NOMO-1 treated with DMSO at 0.1 percent for 48 hours (cell line): ENCODE measurements around the gene SLC7A6.

Source experiments
- DNase-seq: peaks from one replicate; lab custom pipeline; 2025; ENCODE audit not compliant: unreplicated experiment; lab: John Stamatoyannopoulos, UW

SLC7A6 gene

DNA sequence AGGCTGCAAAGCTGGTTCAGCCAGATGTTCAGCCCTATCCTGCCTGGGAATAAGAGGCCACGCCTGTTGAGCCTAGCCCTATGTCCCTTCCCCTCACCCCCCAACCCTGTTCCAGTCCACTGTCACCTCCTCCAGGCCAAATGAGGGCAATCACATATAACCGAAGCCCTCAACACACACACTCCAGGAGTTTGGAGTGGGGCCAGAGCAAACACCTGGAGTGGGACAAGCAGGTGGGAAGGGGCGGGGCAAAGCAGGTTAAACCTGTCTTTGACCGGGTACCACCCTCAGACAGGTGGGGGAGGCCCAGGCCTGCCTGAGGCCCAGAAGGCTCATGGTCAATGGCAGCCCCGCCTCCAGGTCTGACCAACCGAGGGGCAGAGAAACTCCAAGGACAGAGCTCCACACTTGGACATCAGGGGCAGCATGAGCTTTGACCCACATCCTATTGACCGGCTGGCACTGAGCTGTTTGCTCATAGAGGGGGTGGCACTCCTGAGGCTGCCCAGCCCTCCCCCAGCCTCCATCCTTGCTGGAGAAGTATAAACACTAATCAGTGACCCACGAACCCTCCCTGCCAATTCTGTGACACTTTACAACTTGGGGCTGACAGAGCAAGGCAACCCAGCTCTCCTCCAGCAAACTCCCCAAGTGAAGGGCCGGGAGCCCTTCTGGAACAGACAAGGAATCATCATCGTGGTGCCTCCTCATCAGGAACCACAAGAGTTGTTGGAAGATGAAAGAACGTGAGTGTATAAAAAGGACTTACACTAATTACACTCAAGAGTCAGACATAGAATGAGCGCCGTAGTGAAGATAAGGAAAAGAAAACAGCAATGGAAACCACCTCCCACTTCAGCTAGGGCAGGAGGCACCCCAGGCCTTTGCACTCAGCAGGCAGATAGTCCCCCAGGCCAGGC, 29.9 kb upstream of the SLC7A6 start:
- no peak for DNase-seq

DNA sequence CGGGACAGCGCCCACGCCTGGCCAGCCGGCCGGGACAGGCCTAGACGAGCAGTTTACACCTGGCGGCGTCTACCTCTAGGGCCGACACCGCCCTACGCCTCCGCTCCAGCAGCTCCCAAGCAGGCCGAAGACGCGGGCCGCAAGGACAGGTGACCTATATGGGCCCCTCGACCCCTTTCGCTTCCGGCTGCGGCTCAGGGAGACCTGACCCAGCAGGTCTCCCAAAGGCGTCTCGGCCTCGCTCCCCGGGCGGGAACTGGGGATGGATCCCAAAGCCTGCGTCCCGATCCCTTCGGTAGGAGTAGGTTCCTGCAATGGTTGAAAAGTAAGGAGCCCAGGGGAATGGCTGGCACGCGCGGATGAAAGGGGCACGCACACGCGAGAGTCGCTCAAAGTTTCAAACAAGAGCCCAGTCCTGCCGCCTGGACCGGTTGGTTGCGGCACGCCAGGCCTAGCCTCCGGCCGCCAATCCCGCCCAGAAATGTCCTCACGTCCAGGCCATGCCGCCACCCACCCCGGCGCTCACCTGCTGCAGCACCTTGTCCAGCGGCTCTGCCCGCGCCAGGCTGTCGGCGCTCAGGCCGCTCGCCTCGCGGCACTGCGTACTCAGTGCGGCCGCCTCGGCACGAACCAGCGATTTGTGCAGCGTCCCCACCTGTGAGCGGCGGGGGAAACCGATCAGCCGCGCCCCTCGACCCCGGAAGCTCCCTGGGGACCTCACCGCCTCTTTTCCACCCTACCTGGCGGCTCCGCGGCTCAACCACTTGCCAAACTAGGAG, 29.0 kb upstream of the SLC7A6 start:
- DNase-seq = no peak

DNA sequence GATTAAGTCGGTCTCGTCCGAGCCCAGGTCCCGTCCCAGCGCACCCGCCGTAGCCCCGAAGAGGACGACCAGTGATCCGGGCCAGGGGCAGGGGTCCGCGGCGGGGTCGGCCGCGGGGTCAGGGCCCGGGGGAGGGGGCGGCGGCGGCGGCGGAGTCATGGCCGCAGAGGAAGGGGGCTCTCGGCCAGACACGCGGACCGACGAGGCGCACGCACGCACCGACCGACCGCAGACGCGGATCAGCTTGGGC, 28.5 kb upstream of the SLC7A6 start, which contains the start of gene ESRP2:
Gene ESRP2, minus strand, starts transcription at position 241 of the 250 bp plus-strand sequence. Its CDS starts 82 bp downstream, at position 159.
- no peak for DNase-seq

DNA sequence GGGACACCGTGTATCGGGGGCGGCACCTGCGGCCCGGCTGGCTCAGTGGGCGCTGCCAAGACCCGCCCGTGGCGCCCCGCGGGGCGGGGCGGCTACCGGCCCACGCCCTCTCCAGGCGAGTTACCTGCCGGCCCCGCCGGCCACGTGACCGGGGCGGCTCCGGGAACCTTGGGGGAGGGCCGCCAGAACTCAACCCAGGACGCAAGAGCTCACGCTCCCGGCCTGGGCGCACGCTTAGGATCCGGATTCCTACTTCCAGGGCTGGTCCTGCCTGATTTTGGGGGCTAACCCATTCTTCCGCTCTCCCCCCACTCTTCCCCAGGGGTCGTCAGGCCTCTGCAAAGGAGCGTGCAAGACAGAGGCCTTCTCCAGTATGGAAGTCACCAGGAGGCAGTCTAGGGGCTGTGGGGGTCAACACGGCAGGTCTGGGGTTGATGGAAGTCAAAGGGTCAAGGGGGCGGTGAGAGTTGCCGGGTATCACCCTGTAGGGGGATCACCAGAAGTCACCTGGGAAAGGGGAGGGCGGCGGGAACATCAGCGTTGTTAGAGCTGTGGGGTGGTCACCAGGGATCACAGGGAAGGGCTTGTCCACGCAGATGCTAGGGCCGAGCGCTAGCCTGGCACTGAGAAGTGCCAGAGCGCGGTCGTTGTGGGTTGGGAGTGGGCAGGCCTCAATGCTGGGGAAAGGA, 28.0 kb upstream of the SLC7A6 start:
- DNase-seq = no peak

DNA sequence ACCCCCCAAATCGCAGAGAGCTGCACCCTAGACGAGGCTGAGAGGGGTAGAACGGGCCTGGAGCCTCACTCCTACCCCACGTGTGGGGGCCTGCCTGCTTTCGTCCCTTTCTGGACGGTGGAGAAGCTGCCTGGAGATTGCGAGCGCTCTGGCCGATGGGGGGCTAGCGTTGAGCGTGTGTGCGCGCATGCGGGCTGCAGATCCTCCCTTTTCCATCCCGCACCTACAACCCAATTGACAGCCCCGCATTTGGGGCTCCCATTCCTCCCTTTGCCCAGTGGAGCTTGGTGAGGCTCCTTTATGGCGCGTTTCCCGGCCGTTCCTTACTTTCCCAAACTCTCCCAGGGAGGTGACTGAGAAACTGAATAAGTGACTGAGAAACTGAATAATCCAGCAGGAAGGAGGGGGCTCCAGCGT, 27.5 kb upstream of the SLC7A6 start:
- no peak for DNase-seq

DNA sequence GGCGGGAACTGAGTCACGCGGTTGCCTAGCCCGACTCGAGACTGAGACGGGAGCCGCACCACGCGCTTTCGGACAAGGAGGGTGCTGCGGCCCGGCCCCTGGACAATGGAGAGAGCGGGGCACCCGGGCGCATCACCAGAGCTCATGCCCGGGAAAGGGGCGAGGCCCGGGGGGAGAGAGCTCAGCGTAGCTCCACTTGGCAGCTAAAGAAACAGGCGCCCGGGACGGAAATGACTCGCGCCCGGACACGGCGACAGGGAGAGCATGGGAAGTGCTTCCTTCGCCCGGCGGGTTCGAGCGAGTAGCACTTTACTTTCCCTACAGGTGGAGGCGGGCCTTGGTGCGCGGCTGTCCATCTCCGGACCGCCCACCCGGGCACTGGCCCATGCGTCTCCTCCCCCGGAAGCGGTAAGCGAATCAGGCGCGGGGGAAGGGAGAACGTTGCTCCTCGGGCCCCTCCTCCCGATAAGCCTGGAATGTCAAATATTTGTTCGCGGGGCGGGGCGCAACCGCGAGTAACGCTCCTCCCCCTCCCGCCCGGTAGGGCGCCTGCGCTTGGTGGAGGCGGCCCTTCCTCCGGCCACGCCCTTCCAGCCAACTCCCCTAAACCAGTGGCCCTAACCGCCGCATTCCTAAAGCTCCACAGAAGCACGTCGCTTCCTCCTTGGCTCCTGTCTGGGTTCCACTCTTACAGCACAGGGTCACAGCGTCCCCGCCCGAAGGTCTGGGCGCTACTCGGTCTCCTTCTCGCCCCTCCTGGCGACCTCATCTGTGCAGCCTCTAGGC, 26.9 kb upstream of the SLC7A6 start:
- peak; percentile 98 for DNase-seq

DNA sequence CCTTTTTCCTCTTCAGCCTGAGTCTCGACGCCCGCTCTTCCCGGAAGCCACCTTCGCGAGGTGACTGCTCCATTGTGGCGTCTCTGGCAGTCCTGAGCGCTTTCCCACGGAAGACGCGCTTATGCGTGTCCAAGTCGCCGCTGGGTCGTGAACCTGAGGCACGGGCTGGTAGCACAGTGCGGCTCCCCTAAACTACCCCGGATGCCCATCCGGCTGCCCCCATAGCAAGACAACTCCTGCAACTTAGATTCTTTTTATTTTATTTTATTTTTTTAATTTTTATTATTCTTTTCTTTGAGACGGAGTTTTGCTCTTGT, 26.3 kb upstream of the SLC7A6 start:
- DNase-seq = no peak

DNA sequence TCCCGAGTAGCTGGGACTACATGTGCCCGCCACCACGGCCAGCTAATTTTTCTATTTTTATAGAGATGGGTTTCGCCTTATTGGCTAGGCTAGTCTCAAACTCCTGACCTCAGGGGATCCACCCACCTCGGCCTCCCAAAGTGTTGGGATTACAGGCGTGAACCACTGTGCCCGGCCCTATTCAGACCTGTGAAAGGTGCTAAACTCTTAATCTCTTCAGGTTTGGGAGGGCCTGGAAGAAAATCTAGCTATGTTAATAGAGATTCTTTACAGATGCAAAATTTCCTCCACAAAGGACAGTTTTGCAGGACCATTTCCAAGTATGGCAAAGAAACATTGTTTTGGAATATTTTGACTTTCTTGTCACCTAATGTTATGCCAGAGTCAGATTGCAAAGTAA, 22.2 kb upstream of the SLC7A6 start:
- DNase-seq = no peak

DNA sequence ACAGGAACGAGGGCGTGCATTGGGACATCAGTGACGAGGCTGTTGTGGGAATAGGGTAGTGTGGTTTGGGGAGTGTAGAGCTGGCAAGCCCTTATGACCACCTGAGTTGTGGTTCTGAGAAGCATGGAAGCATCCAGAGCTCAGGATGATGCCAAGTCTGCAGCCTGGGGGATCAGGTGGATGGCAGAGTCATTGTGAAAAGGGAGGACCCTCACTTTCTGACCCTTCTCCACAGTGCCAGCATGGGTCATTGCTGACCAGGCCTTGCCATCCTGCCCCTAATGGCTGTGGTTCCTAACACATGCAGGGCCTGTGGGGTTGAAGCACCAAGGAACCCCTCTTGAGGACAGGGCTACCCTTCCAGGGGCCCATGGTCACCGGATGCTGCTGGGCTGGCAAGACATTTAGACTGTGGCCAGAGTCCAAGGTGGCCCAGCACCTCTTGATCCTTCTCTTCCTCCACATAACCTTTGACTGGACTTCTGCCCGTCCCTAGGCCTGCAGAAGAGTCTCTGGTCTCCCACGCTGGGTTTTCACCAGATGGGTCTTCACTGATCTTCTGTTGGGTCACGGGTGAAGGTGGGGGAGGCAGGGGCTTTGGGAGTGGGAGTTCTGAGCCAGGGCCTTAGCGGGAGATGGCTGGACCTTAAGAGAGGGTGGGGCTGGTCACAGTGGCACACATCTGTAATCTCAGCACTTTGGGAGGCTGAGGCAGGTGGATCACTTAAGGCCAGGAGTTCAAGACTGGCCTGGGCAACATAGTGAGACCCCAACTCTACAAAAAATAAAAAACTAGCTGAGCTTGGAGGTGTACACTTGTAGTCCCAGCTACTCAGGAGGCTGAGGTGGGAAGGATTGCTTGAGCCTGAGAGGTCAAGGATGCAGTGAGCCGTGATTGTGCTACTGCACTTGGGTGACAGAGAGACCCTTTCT, 21.1 kb upstream of the SLC7A6 start:
- no peak for DNase-seq

DNA sequence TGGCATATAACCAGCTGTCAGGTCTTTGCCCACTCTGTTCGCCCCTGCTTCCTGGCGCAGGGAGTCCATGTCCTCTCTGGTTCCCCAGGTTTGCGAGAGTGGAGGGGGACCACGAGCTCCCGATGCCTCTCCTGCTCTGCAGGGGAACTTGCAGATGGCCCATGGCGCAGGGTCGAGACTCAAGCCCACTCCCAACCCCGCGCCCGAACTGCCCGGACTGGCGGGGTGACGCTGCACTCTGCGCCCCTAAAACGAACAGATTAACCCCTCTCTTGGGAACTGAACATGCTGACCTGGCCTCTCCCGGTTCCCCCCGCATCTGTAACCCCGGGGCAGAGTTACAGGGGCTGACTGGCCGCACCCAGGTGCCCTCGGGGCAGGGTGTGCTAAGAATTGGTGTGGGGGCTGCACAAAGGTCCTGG, 19.8 kb upstream of the SLC7A6 start:
- no peak for DNase-seq

DNA sequence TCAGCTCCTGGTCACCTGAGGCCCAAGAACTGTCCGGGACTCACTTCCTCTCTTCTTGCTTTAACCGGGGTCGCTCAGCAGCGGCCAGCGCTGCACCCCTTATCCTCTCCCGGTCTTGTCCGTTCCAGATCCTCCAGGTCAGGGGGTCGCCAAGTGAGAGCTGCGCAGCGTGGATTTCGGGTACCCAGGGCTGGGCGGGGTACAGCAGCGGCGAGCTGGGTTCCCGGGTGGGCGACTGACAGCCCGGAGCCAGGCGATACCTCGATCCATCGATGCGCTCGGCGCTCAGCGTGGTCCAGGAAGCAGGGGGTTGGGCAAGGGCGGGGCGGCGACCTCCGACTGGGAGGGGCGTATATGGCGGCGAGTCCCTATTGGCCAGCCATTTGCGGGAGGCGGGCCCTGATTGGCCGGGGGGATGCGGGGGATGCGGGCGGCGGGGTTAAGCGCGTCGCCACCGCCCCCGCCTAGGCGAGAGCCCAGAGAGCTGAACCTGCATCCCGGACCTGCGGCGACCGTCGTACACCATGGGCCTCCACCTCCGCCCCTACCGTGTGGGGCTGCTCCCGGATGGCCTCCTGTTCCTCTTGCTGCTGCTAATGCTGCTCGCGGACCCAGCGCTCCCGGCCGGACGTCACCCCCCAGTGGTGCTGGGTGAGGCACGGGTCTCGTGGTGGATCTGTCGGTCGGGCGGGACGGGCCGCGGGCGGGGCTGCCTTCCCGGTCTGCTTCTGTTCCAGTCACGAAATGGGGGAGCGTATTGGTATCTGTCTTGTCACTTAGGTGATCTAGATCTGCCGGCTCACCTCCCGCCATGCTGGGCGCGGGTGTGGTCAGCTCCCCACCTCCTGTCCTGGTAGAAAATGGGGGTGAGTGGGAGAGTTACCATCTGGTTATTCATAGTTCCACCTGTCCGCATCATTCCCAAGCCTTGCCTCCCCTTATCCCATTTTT, 19.1 kb upstream of the SLC7A6 start, which contains the start of gene PLA2G15:
Gene PLA2G15, plus strand, starts transcription at position 471 of the 951 bp plus-strand sequence. Its CDS starts 54 bp downstream, at position 525.
- DNase-seq = peak; percentile 82

DNA sequence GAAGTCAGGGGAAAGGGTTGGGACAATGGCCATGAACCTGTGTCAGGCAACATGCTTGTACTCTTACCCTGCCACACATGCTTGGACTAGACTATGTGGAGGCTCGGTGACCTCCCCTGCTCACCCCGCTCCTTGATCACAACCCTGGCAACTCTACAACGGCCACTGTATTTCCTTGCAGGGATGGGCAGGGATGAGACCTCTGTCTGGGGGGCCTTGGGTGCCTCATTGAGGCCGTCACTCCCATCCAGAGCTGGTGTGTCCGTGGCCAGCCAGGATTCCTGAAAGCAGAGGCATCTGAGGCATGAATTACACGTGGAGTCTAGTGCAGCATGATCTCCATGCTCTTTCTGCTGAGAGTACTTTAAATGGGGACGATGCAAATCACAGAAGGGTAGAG, 18.2 kb upstream of the SLC7A6 start:
- DNase-seq = no peak

DNA sequence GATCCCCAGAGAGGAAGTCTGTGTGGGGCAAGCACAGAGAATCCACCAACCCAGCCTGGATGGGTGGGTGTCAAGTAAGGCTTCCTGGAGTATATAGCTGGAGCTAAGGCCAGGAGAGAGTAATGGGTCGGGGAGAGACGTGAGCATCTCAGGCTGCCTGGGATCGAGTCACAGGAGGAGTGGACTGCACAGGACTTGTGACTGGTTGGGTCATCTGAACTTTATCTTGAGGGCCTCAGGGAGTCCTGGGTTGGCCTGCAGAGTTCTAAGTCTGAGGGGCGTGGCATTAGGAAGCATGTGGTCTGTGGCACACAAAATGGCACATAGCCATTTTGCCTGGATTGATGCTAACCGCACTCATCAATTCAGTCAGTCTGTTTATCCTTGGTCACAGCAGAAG, 17.7 kb upstream of the SLC7A6 start:
- DNase-seq = no peak

DNA sequence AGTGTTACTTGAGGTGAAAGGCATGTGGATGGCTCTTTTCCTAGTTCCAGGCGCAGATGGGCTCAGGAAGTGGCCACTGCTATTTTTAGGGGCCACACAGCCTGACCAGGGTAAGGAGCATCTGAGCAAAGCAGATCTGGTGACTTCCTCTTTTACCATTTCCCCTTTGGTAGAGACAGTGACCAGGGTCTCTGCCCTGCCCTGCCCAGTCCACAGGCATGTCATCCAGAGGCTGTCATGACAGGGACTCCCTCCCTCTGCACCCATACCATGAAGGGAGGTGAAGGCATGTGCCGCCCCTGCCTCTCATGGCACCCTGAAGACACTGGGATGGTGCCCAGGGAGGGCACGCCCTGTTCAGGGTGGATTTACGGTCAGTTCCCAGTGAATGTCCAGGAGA, 16.9 kb upstream of the SLC7A6 start:
- peak; percentile 38 for DNase-seq

DNA sequence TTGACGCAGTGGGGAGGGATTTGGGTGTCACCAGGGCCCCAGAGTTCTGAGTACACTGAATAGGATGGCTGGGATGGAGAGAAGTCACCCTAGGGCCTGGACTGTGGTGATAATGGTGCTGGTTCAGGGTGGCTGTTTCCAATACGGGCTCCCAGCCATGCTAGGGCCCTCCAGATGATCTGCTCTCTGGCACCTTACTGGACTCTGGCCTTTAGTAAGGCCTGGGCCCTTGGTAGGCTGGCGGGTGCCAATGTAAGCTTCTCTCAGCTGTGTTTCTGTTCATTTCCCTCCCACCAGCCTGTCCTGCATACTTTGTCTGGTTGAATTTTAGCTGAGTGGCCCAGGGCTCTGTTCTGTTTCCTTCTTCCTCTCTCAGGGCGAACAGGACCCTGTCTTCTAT, 16.4 kb upstream of the SLC7A6 start:
- DNase-seq = no peak

DNA sequence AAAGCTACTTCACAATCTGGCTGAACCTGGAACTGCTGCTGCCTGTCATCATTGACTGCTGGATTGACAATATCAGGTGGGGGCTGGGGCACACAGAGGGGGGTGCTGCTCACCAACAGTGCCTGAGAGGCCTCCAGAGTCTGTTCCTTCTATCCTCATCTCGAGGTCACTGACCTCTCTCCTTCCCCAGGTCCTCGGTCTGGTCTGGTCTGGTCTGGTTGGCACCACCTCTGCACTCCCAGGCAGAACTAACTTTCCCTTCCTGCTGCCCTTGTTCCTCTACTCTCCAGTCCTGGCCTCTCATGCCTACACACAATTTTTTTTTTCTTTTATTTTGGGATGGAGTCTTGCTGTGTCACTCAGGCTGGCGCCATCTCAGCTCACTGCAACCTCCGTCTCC, 15.0 kb upstream of the SLC7A6 start:
- DNase-seq = no peak

DNA sequence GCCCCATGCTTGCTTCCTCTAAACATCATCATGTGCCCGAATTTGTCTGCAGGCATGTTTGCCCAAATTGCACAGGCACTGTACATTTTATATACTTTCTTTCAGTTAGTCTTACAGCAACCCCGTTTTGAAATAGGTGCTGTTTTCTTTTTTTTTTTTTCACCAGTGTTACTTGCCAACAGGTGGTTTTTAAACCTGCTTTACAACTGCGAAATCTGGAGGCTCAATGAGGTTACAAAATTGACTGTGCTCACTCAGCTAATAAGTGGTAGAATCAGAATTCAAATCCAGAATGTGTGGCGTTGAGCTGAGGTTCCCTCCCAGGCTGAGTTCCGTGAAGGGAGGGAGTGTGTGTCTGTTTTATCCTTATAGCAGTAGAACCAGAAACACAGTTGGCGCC, 13.4 kb upstream of the SLC7A6 start:
- DNase-seq = no peak

DNA sequence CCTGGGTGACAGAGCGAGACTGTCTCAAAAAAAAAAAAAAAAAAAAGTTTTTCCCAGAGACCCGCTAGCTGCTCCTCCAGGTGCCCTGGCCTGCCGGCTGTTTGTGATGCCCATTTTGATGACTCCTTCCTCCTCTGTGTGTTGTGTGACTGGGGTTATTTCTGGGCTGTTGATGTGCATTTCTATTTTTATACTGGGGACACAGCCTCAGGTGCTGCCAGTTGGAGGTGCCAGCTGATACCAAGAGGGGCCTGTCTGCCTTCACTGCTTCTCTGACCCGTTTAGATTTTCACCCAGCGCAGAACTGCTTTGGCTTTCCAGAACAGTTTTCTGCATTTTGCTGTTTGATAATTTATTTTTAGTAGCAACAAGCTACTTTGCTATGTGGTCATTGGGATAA, 12.5 kb upstream of the SLC7A6 start:
- no peak for DNase-seq

DNA sequence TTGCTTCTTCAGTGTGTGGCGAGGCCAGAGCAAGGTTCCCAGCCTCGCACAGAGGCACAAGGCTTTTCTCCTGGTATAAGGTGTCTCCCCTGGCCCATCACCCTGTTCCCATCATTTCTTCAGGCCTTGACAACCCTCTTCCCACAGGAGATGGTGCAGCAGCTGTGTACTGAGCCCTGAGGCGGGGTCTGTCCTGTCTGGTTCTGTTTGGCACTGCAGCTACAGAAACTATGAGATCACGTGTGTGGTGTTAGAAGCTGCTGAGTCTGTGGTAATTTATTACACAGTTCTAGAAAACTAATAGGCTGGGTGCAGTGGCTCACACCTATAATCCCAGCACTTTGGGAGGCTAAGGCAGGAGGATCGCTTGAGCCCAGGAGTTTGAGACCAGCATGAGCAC, 11.9 kb upstream of the SLC7A6 start:
- no peak for DNase-seq
